ENCODE results near the gene FHL3. TPM values are rescaled to one million over a fixed set of nuclear protein-coding genes. Genes with fewer than 3 reads are reported as not detected.

Gene FHL3
- total and polyA plus RNA-seq, 9 of the 15 experiments (the other 6 are each of a cell fraction or from before 2014, with no cell fraction given), result 6.1 to 144 (median 34.1) TPM

GRCh38 chr1:37999430-38000232, 5.7 kb downstream of the FHL3 start (continued):
- TF ChIP-seq ZNF197 (CRISPR knock-in tag; IDR thresholded peaks at IDR 0.05; ENCODE audit: low read depth), result peak; percentile 73
- peak; percentile 85 for TF ChIP-seq ZNF589 (CRISPR knock-in tag; IDR thresholded peaks at IDR 0.05; ENCODE audit: low read depth)
- peak; percentile 100 for TF ChIP-seq ETV5 (CRISPR knock-in tag; IDR thresholded peaks at IDR 0.05; ENCODE audit: low read depth)
- peak; percentile 75 for TF ChIP-seq CREB3L1 (IDR thresholded peaks at IDR 0.05; ENCODE audit: borderline replicate concordance, low read depth)
- peak; percentile 24; the same call in 1 of the 2 replicates for TF ChIP-seq SP1 (CRISPR knock-in tag; IDR thresholded peaks at IDR 0.05)
- peak; percentile 100 for TF ChIP-seq SMAD4 (CRISPR knock-in tag; conservative IDR thresholded peaks at IDR 0.05)
- TF ChIP-seq HEY1 (CRISPR knock-in tag; IDR thresholded peaks at IDR 0.05; ENCODE audit: borderline replicate concordance), result no peak
- TF ChIP-seq FOXA3 (CRISPR knock-in tag; conservative IDR thresholded peaks at IDR 0.05 in 1 of 2, IDR thresholded peaks at IDR 0.05 in 1 of 2), result peak in 1 of 2 experiments; percentile 80; a peak in 2 of 4 replicates
- TF ChIP-seq HES1 (IDR thresholded peaks at IDR 0.05; ENCODE audit: low read depth), result 0 out of 2 replicates have a peak, but pooled peaks have one; percentile 15
- no peak for TF ChIP-seq ZNF586 (CRISPR knock-in tag; conservative IDR thresholded peaks at IDR 0.05)
- TF ChIP-seq ZNF445 (CRISPR knock-in tag; IDR thresholded peaks at IDR 0.05; ENCODE audit: low read depth), result no peak
- TF ChIP-seq ZMIZ1 (IDR thresholded peaks at IDR 0.05; ENCODE audit: low read depth in 2 of 2, low read length in 2 of 2), result peak in 1 of 2 experiments; percentile 91; a peak in 2 of 4 replicates
- peak; percentile 77 for TF ChIP-seq SUPT5H (IDR thresholded peaks at IDR 0.05)
- no peak for TF ChIP-seq HNRNPH1 (optimal IDR thresholded peaks at IDR 0.05; ENCODE audit: low read depth, low read length)
- TF ChIP-seq NONO (IDR thresholded peaks at IDR 0.05; ENCODE audit: low read depth in 2 of 2, low read length in 1 of 2), result no peak
- peak; percentile 96 for TF ChIP-seq NCOR1 (IDR thresholded peaks at IDR 0.05)
- TF ChIP-seq ZNF75A (CRISPR knock-in tag; IDR thresholded peaks at IDR 0.05), result peak; percentile 74
- TF ChIP-seq MITF (IDR thresholded peaks at IDR 0.05), result no peak
